Neural cell (in vitro differentiated cells): ENCODE results near the gene RBM42. TPM values are rescaled to one million over a fixed set of nuclear protein-coding genes. Genes with fewer than 3 reads are reported as not detected.

Experiments used
- H2AFZ ChIP-seq: fragments of 200-600, 300-800 bp; sonication (generic), shearing (Covaris generic); 2 replicates; pipeline ENCODE4 v1.6.0; 2014; ENCODE audit warnings: low read depth, mild to moderate bottlenecking, antibody characterized with exemption, low read length, moderate library complexity
- H3F3A ChIP-seq: fragments of 200-600 bp; shearing (Covaris generic); 2 replicates; pipeline ENCODE4 v1.6.1; 2016; ENCODE audit warnings: mild to moderate bottlenecking, moderate library complexity, mixed read lengths, antibody characterized with exemption, low read length; ENCODE audit not compliant: insufficient read depth, poor library complexity, severe bottlenecking
- H3K27ac ChIP-seq: fragments of 200-600, 300-800 bp; sonication (generic), shearing (Covaris generic); 2 replicates; pipeline ENCODE4 v1.5.1; 2014; ENCODE audit warnings: mild to moderate bottlenecking, low read length, moderate library complexity
- H3K27me3 ChIP-seq: fragments of 300-800, 200-600 bp; sonication (generic), shearing (Covaris generic); 2 replicates; pipeline ENCODE4 v1.6.0; 2014; ENCODE audit warnings: mild to moderate bottlenecking, low read depth, low read length, moderate library complexity; ENCODE audit not compliant: insufficient read depth
- H3K36me3 ChIP-seq: fragments of 300-800, 200-600 bp; sonication (generic), shearing (Covaris generic); 2 replicates; pipeline ENCODE4 v1.5.1; 2014; ENCODE audit warnings: mild to moderate bottlenecking, antibody characterized with exemption, low read length, moderate library complexity; ENCODE audit not compliant: insufficient read depth
- H3K4me2 ChIP-seq: fragments of 300-800, 200-600 bp; sonication (generic), shearing (Covaris generic); 2 replicates; pipeline ENCODE4 v1.6.0; 2014; ENCODE audit warnings: mild to moderate bottlenecking, low read length
- H3K4me3 ChIP-seq: fragments of 300-800, 200-600 bp; sonication (generic), shearing (Covaris generic); 2 replicates; pipeline ENCODE4 v1.5.1; 2014; ENCODE audit warnings: mild to moderate bottlenecking, low read length, moderate library complexity
- H3K79me2 ChIP-seq: fragments of 200-600 bp; shearing (Covaris generic); replicated peaks from 2 replicates; pipeline ENCODE4 v1.6.0; 2014; ENCODE audit warnings: mild to moderate bottlenecking, low read length, moderate library complexity; ENCODE audit not compliant: insufficient read depth
- H3K9ac ChIP-seq: fragments of 300-800, 200-600 bp; sonication (generic), shearing (Covaris generic); 2 replicates; pipeline ENCODE4 v1.6.1; 2016; ENCODE audit warnings: mild to moderate bottlenecking, low read length, mixed read lengths
- H3K9me2 ChIP-seq: fragments of 200-600 bp; shearing (Covaris generic); 2 replicates; pipeline ENCODE4 v1.6.1; 2016; ENCODE audit warnings: mild to moderate bottlenecking, low read length, mixed read lengths; ENCODE audit not compliant: insufficient read depth
- H3K9me3 ChIP-seq: fragments of 200-600, 300-800 bp; sonication (generic), shearing (Covaris generic); 2 replicates; pipeline ENCODE4 v1.6.1; 2016; ENCODE audit warnings: mild to moderate bottlenecking, mixed run types, low read length, moderate library complexity, mixed read lengths
- H4K20me1 ChIP-seq: fragments of 200-600 bp; shearing (Covaris generic); 2 replicates; pipeline ENCODE4 v1.6.1; 2016; ENCODE audit warnings: mild to moderate bottlenecking, mixed run types; ENCODE audit not compliant: insufficient read depth
- CTCF ChIP-seq: fragments of 450-650 bp; IDR thresholded peaks from 2 replicates; pipeline ENCODE4 v1.5.1; 2014; ENCODE audit warnings: antibody characterized with exemption, mild to moderate bottlenecking, moderate library complexity; ENCODE audit not compliant: poor library complexity, severe bottlenecking
- EP300 ChIP-seq: fragments of 450-650 bp; conservative IDR thresholded peaks from 2 replicates; pipeline ENCODE4 v1.6.1; 2014; ENCODE audit warnings: antibody characterized with exemption, mild to moderate bottlenecking, moderate library complexity; ENCODE audit not compliant: poor library complexity, severe bottlenecking
- EZH2 ChIP-seq: fragments of 200-600, 300-800 bp; shearing (Covaris generic), sonication (generic); IDR thresholded peaks from 2 replicates; pipeline ENCODE4 v1.6.1; 2014; ENCODE audit warnings: antibody characterized with exemption, low read length, borderline replicate concordance, mild to moderate bottlenecking; ENCODE audit not compliant: insufficient read depth, poor library complexity, severe bottlenecking
- MXI1 ChIP-seq: fragments of 450-650 bp; conservative IDR thresholded peaks from 2 replicates; pipeline ENCODE4 v1.6.1; 2014; ENCODE audit warnings: antibody characterized with exemption, mild to moderate bottlenecking; ENCODE audit not compliant: poor library complexity, severe bottlenecking
- POLR2AphosphoS5 ChIP-seq: IDR thresholded peaks from 2 replicates; pipeline ENCODE4 v1.6.1; 2012
- RAD21 ChIP-seq: fragments of 450-650 bp; conservative IDR thresholded peaks from 2 replicates; pipeline ENCODE4 v1.6.1; 2014; ENCODE audit warnings: antibody characterized with exemption, mild to moderate bottlenecking, moderate library complexity
- REST ChIP-seq: IDR thresholded peaks from 2 replicates; pipeline ENCODE4 v1.6.1; 2012; ENCODE audit warnings: borderline replicate concordance
- SMC3 ChIP-seq: fragments of 450-650 bp; conservative IDR thresholded peaks from 2 replicates; pipeline ENCODE4 v1.6.1; 2014; ENCODE audit warnings: antibody characterized with exemption, mild to moderate bottlenecking, moderate library complexity; ENCODE audit not compliant: poor library complexity
- TAF1 ChIP-seq: IDR thresholded peaks from 2 replicates; pipeline ENCODE4 v1.6.1; 2012; ENCODE audit warnings: low read depth
- polyA plus RNA-seq: library from polyadenylated mRNA; depleted of rRNA; stranded (reverse); fragments of >200 nt; gene quantifications from 2 replicates; pipeline ENCODE4 v1.2.3, GENCODE V29; 2014

The RBM42 gene
- polyA plus RNA-seq, 1 donor from 2014 or later, result 58.5 TPM

- no peaks in the 10 kb centered on the region for H3K9me2 ChIP-seq
- H3K27ac ChIP-seq, result no peak overlapping the region
- TF ChIP-seq SMC3, result no peak
- TF ChIP-seq RAD21, result no peak
- TF ChIP-seq EP300, result no peak
- TF ChIP-seq MXI1, result no peak
- no peak for TF ChIP-seq CTCF
- no peak for TF ChIP-seq TAF1
- no peak for TF ChIP-seq REST
- TF ChIP-seq EZH2, result no peak
- TF ChIP-seq POLR2AphosphoS5, result no peak
- no peaks in the 10 kb centered on the region for H3F3A ChIP-seq
- H3K9ac ChIP-seq, result no peak overlapping the region
- no peaks in the 10 kb centered on the region for H3K27me3 ChIP-seq
- no peak overlapping the region for H2AFZ ChIP-seq
- H3K4me3 ChIP-seq, result no peak overlapping the region
- H3K79me2 ChIP-seq, result no peaks in the 10 kb centered on the region
- H3K36me3 ChIP-seq, result no peaks in the 10 kb centered on the region
- no peak overlapping the region for H3K4me2 ChIP-seq
- no peaks in the 10 kb centered on the region for H3K9me3 ChIP-seq
- no peaks in the 10 kb centered on the region for H4K20me1 ChIP-seq
Measured at GRCh38 chr19:35613574-35613973, 15.3 kb upstream of the RBM42 start.

- Histone ChIP-seq H3K27ac (no peak overlapping the region), H2AFZ (no peak overlapping the region), H3K36me3 (no peaks in the 10 kb centered on the region), H3K4me3 (no peak overlapping the region), H4K20me1 (no peaks in the 10 kb centered on the region), H3K4me2 (no peak overlapping the region), H3K27me3 (no peaks in the 10 kb centered on the region), H3K79me2 (no peaks in the 10 kb centered on the region), H3K9ac (no peak overlapping the region), H3F3A (no peaks in the 10 kb centered on the region), H3K9me2 (no peaks in the 10 kb centered on the region), H3K9me3 (no peaks in the 10 kb centered on the region)
- no peak for TF ChIP-seq MXI1
- TF ChIP-seq RAD21, result no peak
- no peak for TF ChIP-seq POLR2AphosphoS5
- no peak for TF ChIP-seq SMC3
- TF ChIP-seq EP300, result no peak
- no peak for TF ChIP-seq TAF1
- no peak for TF ChIP-seq CTCF
- TF ChIP-seq REST, result no peak
- no peak for TF ChIP-seq EZH2
Measured at GRCh38 chr19:35615036-35615435, 13.8 kb upstream of the RBM42 start.
